Measurements from ENCODE around the gene KIF1A. TPM values are rescaled to one million over a fixed set of nuclear protein-coding genes. Genes with fewer than 3 reads are reported as not detected.

KIF1A gene
- total RNA-seq, 4 donors from 2014 or later, result 1.2 to 6.9 (median 4.1) TPM

DNA sequence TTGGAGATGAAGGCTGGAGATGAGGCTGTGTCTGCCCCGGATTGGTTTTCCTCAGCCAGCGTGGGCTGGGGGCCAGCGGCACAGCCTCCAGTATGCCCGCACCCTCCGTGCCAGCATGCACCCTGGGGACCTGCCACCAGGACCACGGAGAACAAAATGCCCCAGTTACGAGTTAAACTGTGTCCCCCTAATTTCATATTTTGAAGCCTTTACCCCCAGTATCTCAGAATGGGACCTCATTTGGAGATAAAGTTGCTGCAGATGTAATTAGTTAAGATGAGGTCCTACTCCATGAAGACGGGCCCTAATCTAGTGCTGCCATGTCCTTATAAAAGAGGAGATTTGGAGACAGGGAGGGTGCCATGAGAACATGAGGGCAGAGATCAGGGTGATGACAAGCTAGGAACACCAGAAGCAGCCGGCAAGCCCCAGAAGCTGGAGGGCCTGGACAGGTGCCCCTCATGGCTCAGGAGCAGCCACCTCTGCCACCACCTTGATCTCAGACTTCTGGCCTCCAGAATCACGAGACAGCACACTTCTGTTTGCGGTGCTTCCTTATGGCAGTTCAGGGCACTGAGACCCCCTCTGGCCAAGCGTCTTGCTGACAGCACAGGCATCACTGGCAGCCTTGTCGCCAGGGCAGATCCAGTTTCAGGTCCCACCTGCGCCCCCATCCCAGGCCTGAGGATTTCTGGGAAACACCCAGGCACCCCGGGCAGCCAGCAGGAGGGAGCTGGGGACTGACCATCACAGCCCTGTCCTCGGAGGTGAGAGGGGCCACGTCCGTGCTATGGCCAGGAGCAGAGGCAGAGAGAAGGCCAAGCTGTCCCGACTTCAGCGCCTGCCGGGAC, 29.4 kb downstream of the KIF1A start:
- Histone ChIP-seq H3K9me3 (no peaks in the 10 kb centered on the region), H3K36me3 (no peaks in the 10 kb centered on the region), H3K27me3 (no peaks in the 10 kb centered on the region), H3K4me1 (no peaks in the 10 kb centered on the region), H3K4me3 (replicated peaks in 1 of 3) (no peak overlapping the region), H3K27ac (no peak overlapping the region)
- DNase-seq, result no peak
- TF ChIP-seq, protein P1, sequence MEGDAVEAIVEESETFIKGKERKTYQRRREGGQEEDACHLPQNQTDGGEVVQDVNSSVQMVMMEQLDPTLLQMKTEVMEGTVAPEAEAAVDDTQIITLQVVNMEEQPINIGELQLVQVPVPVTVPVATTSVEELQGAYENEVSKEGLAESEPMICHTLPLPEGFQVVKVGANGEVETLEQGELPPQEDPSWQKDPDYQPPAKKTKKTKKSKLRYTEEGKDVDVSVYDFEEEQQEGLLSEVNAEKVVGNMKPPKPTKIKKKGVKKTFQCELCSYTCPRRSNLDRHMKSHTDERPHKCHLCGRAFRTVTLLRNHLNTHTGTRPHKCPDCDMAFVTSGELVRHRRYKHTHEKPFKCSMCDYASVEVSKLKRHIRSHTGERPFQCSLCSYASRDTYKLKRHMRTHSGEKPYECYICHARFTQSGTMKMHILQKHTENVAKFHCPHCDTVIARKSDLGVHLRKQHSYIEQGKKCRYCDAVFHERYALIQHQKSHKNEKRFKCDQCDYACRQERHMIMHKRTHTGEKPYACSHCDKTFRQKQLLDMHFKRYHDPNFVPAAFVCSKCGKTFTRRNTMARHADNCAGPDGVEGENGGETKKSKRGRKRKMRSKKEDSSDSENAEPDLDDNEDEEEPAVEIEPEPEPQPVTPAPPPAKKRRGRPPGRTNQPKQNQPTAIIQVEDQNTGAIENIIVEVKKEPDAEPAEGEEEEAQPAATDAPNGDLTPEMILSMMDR (IDR thresholded peaks at IDR 0.05), result no peak
- no peak for TF ChIP-seq POLR2A (IDR thresholded peaks at IDR 0.05)
- intact Hi-C loops (cut with DNase I), result no loop called here
- WGBS, 2 donors, result 93 to 94% methylated on average over 13 of the region's 21 CpGs

DNA sequence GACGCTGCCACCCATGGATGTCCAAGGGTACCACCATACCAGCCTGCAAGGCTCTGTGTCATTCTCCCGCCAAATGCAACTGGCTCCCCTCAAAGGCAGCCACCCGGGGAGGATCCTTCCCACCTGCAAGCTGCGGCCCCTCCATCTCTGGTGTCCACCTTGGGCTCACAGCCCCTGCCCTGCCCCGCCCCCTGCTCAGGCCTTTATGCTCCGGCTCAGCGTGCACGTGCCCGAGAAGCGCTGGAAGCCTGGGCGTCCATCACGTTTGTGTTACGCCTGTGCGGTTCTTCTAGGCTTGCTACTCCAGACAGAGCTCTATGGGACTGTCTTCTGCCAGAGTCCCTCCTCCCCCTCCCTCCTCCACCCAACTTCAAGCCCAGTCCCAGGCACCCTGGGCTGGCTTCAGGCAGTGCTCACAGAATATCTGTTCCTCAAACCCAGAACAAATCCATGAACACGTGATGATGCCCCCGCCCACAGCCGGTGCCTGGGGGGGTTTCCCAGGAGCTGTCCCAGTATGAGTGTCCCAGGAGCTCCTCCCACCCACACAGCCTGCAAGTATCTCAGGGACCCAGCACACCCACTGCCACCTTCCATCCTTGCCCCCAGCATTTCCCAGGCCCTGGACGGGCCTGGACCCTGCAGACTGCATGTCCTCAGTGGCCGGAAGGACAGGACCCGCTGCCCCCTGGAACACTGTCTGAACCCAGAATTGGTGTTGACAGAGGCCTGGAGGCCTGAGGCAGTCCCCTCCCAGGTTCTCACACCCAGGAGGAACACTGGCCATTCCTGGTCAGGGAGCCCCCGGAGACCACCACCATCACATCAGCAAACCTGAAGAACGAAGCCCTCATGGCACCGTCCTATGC, 30.3 kb downstream of the KIF1A start:
- Histone ChIP-seq H3K27me3 (no peaks in the 10 kb centered on the region), H3K9me3 (no peaks in the 10 kb centered on the region), H3K4me3 (replicated peaks in 1 of 3) (no peak overlapping the region), H3K4me1 (no peaks in the 10 kb centered on the region), H3K36me3 (no peaks in the 10 kb centered on the region), H3K27ac (no peak overlapping the region)
- DNase-seq, result no peak
- 87 to 88% methylated on average over 15 to 23 of the region's 23 CpGs for WGBS, 2 donors
- intact Hi-C loops (cut with DNase I), result no loop called here
- no peak for TF ChIP-seq POLR2A (IDR thresholded peaks at IDR 0.05)
- TF ChIP-seq, protein P1 (IDR thresholded peaks at IDR 0.05), result no peak

DNA sequence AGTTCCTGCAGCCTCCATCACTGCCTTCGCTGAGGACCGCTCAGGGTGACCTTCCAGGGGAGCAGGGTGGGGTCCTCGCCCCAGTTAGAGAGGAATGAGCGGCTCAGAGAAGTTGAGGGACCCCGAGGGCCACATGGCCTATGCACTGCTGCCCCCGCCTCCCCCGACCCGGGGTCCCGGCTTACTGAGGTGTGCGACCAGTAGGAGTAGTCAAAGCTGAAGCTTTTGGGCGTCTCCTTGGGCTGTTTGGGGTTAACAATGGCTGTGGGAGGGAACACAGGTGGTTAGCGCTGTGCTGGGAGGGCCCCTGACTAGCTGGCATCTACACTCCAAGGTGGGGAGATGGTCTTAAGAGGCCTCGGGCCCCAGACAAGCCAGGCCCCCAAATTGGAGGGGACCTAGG, 31.0 kb downstream of the KIF1A start:
- 90 to 93% methylated on average over 8 to 13 of the region's 13 CpGs for WGBS, 2 donors
- TF ChIP-seq, protein P1 (IDR thresholded peaks at IDR 0.05), result no peak
- TF ChIP-seq POLR2A (IDR thresholded peaks at IDR 0.05), result no peak
- H3K4me3 ChIP-seq (replicated peaks in 1 of 3), result no peak overlapping the region
- H3K27ac ChIP-seq, result no peak overlapping the region
- no peak for DNase-seq
- H3K27me3 ChIP-seq, result no peaks in the 10 kb centered on the region
- intact Hi-C loops (cut with DNase I), result no loop called here
- H3K36me3 ChIP-seq, result no peaks in the 10 kb centered on the region
- H3K9me3 ChIP-seq, result no peaks in the 10 kb centered on the region
- H3K4me1 ChIP-seq, result no peaks in the 10 kb centered on the region

DNA sequence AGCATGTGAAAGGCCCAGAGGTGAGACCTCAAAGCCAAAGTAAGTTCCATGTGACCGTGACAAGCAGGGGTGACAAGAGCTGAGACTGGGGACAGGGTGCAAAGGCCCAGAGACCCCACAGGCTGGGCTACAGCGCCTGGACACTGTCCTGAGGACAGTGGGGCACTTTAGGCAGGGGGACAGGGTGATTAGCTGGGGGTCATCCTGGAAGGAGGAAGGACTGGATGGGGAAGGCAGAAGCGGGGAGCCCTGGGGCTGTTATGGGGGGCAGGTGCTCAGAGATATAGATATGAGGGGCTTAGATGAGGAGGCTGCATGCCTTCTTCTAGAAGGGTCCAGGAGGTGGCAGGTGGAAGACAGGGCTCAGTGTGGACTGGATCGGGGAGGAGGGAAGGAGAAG, 31.5 kb downstream of the KIF1A start:
- Histone ChIP-seq H3K27ac (no peak overlapping the region), H3K27me3 (no peaks in the 10 kb centered on the region)
- WGBS, 2 donors, result 88 to 94% methylated on average over 4 of the region's 4 CpGs

More for the DNA sequence above, 31.5 kb downstream of the KIF1A start:
- no peak for TF ChIP-seq POLR2A (IDR thresholded peaks at IDR 0.05)
- TF ChIP-seq, protein P1 (IDR thresholded peaks at IDR 0.05), result no peak
- no peaks in the 10 kb centered on the region for H3K4me1 ChIP-seq
- no peaks in the 10 kb centered on the region for H3K36me3 ChIP-seq
- intact Hi-C loops (cut with DNase I), result no loop called here
- H3K9me3 ChIP-seq, result no peaks in the 10 kb centered on the region
- no peak overlapping the region for H3K4me3 ChIP-seq (replicated peaks in 1 of 3)
- DNase-seq, result no peak
